GM21526 (cell line): Measurements from ENCODE around the gene OR1D5.
"Not testable (repeated sequence)": the region's sequence is repeated elsewhere in the genome, so short reads cannot be mapped to it uniquely, and the experiment has no call there.

ENCODE experiments used
- ATAC-seq: cut with Tn5 transposase; IDR thresholded peaks from one replicate; pipeline ENCODE4 v1.9.1; 2021; ENCODE audit warnings: moderate library complexity; ENCODE audit not compliant: unreplicated experiment, low FRiP score

The OR1D5 gene, protein sequence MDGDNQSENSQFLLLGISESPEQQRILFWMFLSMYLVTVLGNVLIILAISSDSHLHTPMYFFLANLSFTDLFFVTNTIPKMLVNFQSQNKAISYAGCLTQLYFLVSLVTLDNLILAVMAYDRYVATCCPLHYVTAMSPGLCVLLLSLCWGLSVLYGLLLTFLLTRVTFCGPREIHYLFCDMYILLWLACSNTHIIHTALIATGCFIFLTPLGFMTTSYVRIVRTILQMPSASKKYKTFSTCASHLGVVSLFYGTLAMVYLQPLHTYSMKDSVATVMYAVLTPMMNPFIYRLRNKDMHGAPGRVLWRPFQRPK

GRCh38 chr17:3063507-3063906, at the start of gene OR1D5:
Gene OR1D5, minus strand, starts transcription at chr17:3063607. Its CDS starts 0 bp downstream, at chr17:3063607.
- ATAC-seq, result not testable (repeated sequence)

DNA sequence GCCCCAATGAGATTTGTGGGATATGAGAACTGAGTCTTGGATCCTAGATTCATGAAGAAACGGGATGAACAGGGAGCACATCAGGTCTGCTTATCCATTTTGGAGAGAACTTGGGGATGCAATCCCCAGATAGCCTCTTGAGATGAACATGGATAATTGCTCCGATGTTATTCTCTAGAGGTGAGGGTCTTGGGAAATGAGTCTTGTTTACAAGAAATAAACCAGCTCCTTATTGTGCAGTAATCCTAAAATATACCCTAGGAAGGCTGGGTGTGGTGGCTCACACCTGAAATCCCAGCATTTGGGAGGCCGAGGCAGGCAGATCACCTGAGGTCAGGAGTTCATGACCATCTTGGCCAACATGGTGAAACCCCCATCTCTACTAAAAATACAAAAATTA, 40.9 kb upstream of the OR1D5 start, which contains the start of gene OR1D2:
Gene OR1D2, minus strand, starts transcription at position 101 of the 400 bp plus-strand sequence. CDS start 11,426 bp downstream, outside the sequence.
- ATAC-seq, result no peak

GRCh38 chr17:3073850-3074249, 10.4 kb upstream of the OR1D5 start:
- not testable (repeated sequence) for ATAC-seq

GRCh38 chr17:3065192-3065591, 1.8 kb upstream of the OR1D5 start:
- ATAC-seq, result not testable (repeated sequence)

DNA sequence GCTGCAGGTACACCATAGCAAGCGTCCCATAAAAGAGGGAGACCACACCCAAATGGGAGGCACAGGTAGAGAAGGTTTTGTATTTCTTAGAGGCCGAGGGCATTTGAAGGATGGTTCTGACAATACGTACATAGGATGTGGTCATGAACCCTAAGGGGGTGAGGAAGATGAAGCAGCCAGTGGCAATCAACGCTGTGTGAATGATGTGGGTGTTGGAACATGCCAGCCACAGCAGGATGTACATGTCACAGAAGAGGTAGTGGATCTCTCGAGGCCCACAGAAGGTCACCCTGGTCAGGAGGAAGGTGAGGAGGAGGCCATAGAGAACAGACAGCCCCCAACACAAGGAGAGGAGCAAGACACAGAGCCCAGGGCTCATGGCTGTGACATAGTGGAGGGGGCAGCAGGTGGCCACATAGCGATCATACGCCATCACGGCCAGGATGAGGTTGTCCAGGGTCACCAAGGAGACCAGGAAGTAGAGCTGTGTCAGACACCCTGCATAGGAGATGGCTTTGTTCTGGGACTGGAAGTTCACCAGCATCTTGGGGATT, 506 bp downstream of the OR1D5 start:
- not testable (repeated sequence) for ATAC-seq

DNA sequence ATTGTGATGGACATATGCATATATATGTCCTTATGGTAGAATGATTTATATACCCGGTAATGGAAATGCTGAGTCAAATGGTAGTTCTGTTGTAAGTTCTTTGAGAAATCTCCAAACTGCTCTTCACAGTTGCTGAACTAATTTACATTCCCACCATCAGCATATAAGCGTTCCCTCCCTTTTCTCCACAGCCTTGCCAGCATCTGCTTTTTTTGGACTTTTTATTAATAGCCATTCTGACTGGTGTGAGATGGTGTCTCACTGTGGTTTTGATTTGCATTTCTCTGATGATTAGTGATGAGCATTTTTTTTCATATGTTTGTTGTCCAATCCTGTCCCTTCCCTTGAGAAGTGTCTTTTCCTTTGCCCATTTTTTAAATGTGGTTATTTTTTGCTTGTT, 8.5 kb downstream of the OR1D5 start:
- not testable (repeated sequence) for ATAC-seq

- no peak for ATAC-seq
Measured at GRCh38 chr17:3049705-3050295, 13.6 kb downstream of the OR1D5 start.

DNA sequence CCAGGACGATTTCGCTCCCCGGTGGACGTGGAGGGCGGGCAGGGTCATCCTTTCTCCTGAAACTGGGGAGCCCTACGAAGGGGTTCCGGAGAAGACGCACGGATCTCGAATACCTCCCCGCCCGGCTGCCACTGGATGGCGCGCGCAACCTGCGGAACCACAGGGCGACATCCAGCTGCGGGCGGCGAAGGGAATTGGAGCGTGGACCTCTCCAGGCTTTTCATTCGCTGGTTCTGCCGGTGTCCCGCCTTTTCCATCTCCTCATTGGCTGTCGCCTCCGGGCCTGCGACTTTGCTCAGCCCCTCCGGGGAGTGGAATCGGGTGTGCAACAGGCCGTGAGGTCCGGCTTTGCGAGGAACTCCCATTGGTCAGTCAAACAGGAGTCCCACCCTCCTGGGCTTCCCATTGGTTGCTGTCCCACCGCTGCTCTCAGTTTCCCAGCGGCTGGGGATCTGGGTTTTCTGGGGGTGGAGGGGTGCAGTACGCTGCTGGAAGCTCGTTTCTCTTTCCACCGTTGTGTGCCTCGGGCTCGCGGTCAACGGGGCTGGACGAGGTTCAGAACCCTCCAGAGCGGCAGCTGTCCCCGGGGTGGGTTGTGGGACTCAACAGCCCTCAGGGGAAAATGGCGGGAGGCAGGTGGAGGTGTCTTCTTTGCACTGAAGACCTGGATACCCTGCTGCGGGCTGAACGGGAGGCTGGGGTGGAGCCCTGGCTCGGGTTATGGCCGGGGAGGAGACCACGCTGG, 14.5 kb downstream of the OR1D5 start:
- ATAC-seq, result peak; percentile 93

DNA sequence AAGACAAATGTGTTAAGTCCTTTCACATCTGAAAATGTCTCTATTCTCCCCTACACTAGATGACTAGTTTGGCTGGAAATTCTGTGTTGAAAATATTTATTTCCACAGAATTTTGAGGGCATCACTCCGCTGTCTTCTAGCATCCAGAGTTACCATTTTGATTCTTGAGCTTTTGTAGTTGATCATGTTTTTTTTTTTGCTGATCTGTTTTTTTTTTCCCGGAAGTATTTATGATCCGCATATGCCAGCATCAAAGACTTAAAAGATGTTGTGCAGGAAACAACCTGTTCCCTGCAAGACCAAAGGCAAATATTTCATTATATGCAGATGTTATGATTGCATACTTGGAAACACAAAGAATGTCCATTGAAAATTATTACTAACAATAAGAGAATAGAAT, 16.7 kb downstream of the OR1D5 start:
- no peak for ATAC-seq

- ATAC-seq, result no peak
Measured at GRCh38 chr17:3043737-3044365, 19.6 kb downstream of the OR1D5 start.

DNA sequence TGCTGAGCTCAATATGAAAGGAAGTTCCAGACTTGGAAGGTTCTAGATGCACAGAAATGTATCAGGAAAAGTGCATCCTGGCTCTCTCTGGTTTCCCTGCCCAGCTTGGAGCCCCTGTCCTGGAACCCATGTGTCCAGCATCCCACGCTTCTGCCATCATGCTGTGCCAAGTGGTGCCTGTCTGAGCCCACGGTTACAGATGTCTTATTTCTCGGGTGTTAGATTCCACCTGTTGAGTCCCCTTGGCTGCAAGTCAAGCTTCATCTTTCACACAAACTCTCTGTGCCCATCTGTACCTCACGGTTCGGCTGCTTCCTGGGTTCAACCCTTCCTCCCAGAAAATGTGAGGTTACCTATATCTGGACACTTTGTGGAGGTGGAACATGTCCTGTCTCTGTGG, 22.5 kb downstream of the OR1D5 start:
- no peak for ATAC-seq

DNA sequence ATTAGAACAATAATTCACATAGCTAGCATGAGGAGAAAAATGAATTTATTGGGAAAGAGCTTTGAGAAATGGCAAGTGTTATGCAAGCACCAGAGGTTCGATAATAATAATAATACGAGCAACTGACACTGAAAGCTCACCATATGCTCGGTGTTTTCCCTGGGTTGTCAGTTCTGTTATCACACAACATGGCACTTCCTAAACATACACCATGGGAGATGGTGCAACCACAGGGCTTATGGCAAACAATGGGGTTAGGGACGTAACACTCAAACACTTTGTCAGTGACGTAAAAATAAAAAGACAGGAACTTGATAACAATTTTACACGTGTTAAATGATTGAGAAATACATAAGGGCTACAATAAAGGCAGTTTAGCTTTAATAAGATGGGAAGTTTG, 23.7 kb downstream of the OR1D5 start:
- no peak for ATAC-seq

- no peak for ATAC-seq
Measured at GRCh38 chr17:3038941-3039340, 24.5 kb downstream of the OR1D5 start.

- no peak for ATAC-seq
Measured at GRCh38 chr17:3037259-3037658, 26.1 kb downstream of the OR1D5 start.

- no peak for ATAC-seq
Measured at GRCh38 chr17:3036800-3037199, 26.6 kb downstream of the OR1D5 start.

DNA sequence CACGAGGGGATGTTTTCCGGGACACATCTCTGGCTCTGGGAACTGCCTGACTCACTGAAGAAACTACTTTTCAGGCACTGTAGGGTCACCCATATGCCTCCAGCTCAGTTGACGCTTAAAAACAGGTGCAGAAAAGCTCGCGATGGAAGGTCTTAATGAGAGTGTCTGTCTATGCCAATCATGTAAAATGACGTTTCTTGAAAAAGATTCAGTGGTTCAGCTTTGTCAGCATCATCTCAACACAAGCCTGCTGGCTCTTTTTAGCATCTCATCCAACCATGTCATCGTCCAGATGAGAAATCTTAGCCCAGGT, 27.5 kb downstream of the OR1D5 start:
- no peak for ATAC-seq

DNA sequence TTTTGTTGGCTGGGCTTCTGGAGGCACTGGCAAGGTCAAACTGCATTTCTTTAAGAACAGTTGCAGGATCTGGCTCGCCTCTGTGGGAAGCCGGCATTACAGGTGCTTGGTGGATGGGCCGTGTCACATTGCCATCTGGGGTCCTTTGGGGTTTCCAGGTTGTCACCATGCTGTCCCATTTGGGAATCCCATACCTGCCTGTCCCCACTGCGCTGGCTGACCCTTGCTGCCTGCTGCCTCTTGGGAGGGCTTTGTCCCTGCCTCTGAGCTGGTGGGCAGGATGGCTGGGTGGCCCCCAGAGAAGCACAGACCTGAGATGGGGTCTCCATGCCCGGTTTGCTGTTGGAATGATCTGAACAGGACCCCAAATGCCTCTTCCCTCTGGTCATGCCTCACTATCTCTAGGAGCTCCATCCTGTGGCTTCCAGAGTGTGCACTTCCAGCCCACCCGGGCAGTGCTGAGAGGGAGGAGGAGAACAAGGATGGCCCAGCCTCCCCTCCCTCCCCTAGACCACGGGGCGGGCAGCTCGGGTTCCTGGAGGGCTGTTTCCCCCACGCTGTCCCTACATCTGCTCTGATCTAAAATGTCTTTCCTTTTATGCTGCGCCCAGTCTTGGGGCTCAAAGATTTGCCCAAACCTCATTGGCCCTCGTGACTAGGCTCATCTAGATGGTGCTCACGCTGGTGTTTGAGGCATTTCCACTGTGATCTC, 28.0 kb downstream of the OR1D5 start:
- no peak for ATAC-seq

DNA sequence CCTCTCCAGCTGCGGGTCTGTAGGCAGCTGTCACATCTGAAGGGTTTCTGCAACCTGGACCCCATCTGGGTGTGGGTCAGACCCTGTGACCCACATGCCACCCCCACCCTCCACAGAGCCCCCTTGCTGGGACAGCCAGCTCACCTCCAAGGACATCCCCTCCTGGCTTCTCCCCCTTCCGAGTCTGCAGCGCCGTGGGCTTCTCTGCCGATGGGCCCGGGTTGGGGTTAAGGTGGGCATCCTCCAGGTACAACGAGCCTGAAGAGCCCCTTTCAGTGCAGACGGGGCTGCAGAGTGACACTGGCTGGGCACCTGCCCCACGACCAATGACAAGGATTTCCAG, 28.9 kb downstream of the OR1D5 start:
- no peak for ATAC-seq

DNA sequence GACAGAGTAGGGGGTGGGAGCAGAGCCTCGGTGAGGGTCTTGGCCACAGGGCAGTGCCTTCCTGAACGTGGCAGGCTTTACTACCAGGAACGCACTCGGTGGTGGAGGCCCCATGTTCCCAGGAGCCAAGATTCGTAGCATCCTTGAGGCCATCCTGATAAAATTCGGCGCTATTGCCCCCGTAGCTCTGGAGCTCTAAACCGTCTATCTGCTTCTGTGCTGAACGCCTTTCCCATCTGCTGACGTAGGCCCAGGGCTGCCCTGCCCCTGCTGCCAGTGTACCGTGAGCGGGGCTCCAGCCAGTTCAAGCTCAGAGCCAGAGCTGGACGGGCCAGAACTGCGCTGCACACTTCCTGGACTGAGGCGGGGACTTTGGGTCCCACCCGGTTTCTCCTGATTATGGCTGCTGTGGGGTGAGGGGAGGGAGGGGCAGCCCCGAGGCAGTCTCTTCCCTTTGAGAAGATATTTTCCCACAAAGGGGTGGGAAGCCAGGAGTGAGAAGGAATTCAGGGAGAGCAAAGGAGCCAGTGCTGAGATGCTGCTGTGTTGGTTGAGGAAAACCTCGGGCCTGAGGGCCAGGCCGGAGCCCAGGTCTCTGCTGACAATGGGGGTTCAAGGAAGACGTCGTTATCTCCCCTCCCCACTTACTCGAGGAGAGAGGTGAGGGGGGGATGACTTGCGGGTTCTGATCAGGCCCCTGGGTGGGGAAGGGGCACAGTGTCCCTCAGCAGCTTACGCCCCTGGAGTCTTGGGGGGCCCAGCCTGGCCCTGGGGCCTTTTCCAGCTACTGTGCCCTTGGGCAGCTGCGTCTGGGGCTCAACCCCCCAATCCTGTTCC, 29.4 kb downstream of the OR1D5 start:
- no peak for ATAC-seq

GRCh38 chr17:3033248-3033640, 30.2 kb downstream of the OR1D5 start:
- ATAC-seq, result no peak
